Heart right ventricle (tissue), 16 donors: ENCODE results near the gene VENTX. TPM values are rescaled to one million over a fixed set of nuclear protein-coding genes. Genes with fewer than 3 reads are reported as not detected.

Experiments
- ATAC-seq, 8 donors: fragments of 200-7000 bp; cut with Tn5 transposase; one replicate each; pipeline ENCODE4 v1.9.1; 2020; ENCODE audit warnings: mild to moderate bottlenecking in 8 of 8, moderate library complexity in 8 of 8, moderate number of reproducible peaks in 1 of 8
- DNase-seq, 2 donors: peaks; one replicate each; pipeline ENCODE4 v3.0.0-alpha.2; 2020
- H3K27ac ChIP-seq, 10 donors: fragments of 200-600 bp; sonication (generic) in 2 of 10; one replicate each; pipeline versions ENCODE4 v1.5.0 to v1.8.0; 2020 to 2022; ENCODE audit warnings: mild to moderate bottlenecking in 3 of 10
- H3K27me3 ChIP-seq, 7 donors: fragments of 200-600 bp; one replicate each; pipeline ENCODE4 v1.8.0; 2021 to 2022; ENCODE audit warnings: mild to moderate bottlenecking in 2 of 7
- H3K36me3 ChIP-seq, 9 donors: fragments of 200-600 bp; sonication (generic) in 1 of 9; one replicate each; pipeline versions ENCODE4 v1.5.0 to v1.8.0; 2020 to 2022; ENCODE audit warnings: mild to moderate bottlenecking in 2 of 9
- H3K4me1 ChIP-seq, 9 donors: fragments of 200-600 bp; sonication (generic) in 1 of 9; one replicate each; pipeline versions ENCODE4 v1.5.0 to v1.8.0; 2020 to 2022; ENCODE audit warnings: mild to moderate bottlenecking in 4 of 9
- H3K4me3 ChIP-seq, 10 donors: fragments of 200-600 bp; sonication (generic) in 2 of 10; one replicate each; pipeline versions ENCODE4 v1.5.0 to v1.8.0; 2020 to 2022; ENCODE audit warnings: mild to moderate bottlenecking in 7 of 10, moderate library complexity in 2 of 10
- H3K9me3 ChIP-seq, 11 donors: fragments of 200-600 bp in 10 of 11; sonication (generic) in 2 of 11; one replicate each; pipeline versions ENCODE4 v1.5.0 to v1.8.0; 2013 to 2022; ENCODE audit warnings: mild to moderate bottlenecking in 2 of 11, control low read depth in 1 of 11, moderate library complexity in 1 of 11
- CTCF ChIP-seq, 9 donors: fragments of 200-600 bp; sonication (generic) in 2 of 9; IDR thresholded peaks; one replicate each; pipeline versions ENCODE4 v1.5.0 to v1.8.0; 2021 to 2022; ENCODE audit warnings: antibody characterized with exemption in 9 of 9, mild to moderate bottlenecking in 5 of 9, moderate library complexity in 1 of 9
- WGBS, 2 donors: extraction: QIAGEN DNeasy Blood & Tissue Kit; methylation state at CpG; one replicate each; pipeline ENCODE4 v1.1.7; 2013; ENCODE audit warnings: inconsistent platforms in 1 of 2; 5-methylcytosine and 5-hydroxymethylcytosine counted together
- intact Hi-C, 10 donors: fragments of 100-400 bp; cut with DNase I; formaldehyde crosslinking; loops; one replicate each; pipeline versions ENCODE4 v1.11.1 to v1.14.2; 2022
- microRNA-seq, 2 donors: library from miRNA; unstranded; fragments of <30 nt; microRNA quantifications; one replicate each; pipeline ENCODE4 v1.2.0, GENCODE V29; 2021
- polyA plus RNA-seq, 2 donors: library from polyadenylated mRNA; stranded (reverse); fragments of 200-250 nt; gene quantifications; one replicate each; pipeline ENCODE4 v1.2.3, GENCODE V29; 2013
- total RNA-seq, 10 donors: library from RNA; stranded (reverse); fragmentation: NEBNext Ultra II Directional in 3 of 10; extraction: Animal tissue kit (Norgen Biotek cat#: 25700) in 3 of 10; gene quantifications; one replicate each; pipeline versions ENCODE4 v1.2.1 to v1.2.4, GENCODE V29; 2021 to 2023
- donor health status: Arrhythmogenic right ventricular cardiomyopathy.
- donor health status: ischemic (EF 13 %, LVEDD 7.1; RV severe dilation, severe dysfunction).
- donor health status: healthy with polysubstance abuse.
- donor health status: DM: no; HTN: yes; CAD: no.
- donor health status: DM: no; HTN: no; CAD: no.
- donor health status: ischemic (EF 25% LVEDD 6.9; RV normal size, moderate dysfunction).
- donor health status: ischemic (EF 25% LVEDD 5.7; RV mildly dilated, moderate dysfunction).
- donor health status: healthy.
- donor health status: DM: yes; HTN: yes; CAD: no.
- donor health status: Ischemic cardiomyopathy.
- donor health status: ischemic (EF 35%, LVEDD 5.7; RV mildly dilated, moderate dysfunction).
- donor health status: nonischemic (EF 11% LVEDD 7.7; RV severe dilation, severe dysfunction).
- donor health status: DM: yes; HTN: yes; CAD: no.
- donor health status: PGD.
- donor health status: ischemic (EF 29% LVEDD 5.4; RV normal size, mild dysfunction).
- donor health status: nonischemic (EF 23%, LVEDD 6.1; RV moderate dilation, normal function).

Gene VENTX
- total and polyA plus RNA-seq, 12 donors, result 0.19 to 1.5 (median 0.64) TPM; not detected in 1

GRCh38 chr10:133287832-133288500, 50.3 kb downstream of the VENTX start:
- DNase-seq (no peak), ATAC-seq (peak in 1 of 8 donors; percentile 49)
- H3K4me1 ChIP-seq, result peaks cover 0 to 5% (median 0%) of the 10 kb centered on the region in 9 donors
- no peaks in the 10 kb centered on the region for H3K9me3 ChIP-seq
- TF ChIP-seq CTCF (IDR thresholded peaks at IDR 0.05), result no peak
- no peaks in the 10 kb centered on the region for H3K27me3 ChIP-seq
- no peak overlapping the region for H3K27ac ChIP-seq
- peaks cover 13 to 90% (median 83%) of the 10 kb centered on the region in 9 donors for H3K36me3 ChIP-seq
- no peak overlapping the region for H3K4me3 ChIP-seq
- 95% methylated on average over 46 of the region's 46 CpGs for WGBS, 2 donors
- intact Hi-C loops, result no loop called here

- Histone ChIP-seq H3K4me1 (peaks cover 0 to 17% (median 0%) of the 10 kb centered on the region in 9 donors), H3K4me3 (no peak overlapping the region), H3K27ac (no peak overlapping the region), H3K27me3 (no peaks in the 10 kb centered on the region), H3K9me3 (no peaks in the 10 kb centered on the region), H3K36me3 (peaks cover 9 to 90% (median 80%) of the 10 kb centered on the region in 9 donors)
- WGBS, 2 donors, result 95 to 97% methylated on average over 24 of the region's 24 CpGs
- no peak for TF ChIP-seq CTCF (IDR thresholded peaks at IDR 0.05)
- DNase-seq (no peak), ATAC-seq (no peak)
- intact Hi-C loops, result no loop called here
Observed at GRCh38 chr10:133289761-133290160, 52.1 kb downstream of the VENTX start.

Small RNAs within 50 kb of the gene (microRNA-seq; reads per million reads assigned to microRNA genes)
- gene MIR202, result 2.0 to 3.0 reads per million in 2 donors

Other genes with a start within 250 kb of the VENTX start
- under 1 TPM in 5 of 10 donors, not detected in 5; 0.09 to 0.21 (median 0.11) TPM for gene ADGRA1, start 149.9 kb upstream of the VENTX start, total RNA-seq
- under 1 TPM in 1 of 2 donors, not detected in 1; under 0.01 TPM for gene ADGRA1, start 149.9 kb upstream of the VENTX start, polyA plus RNA-seq
- gene KNDC1, start 77.6 kb upstream of the VENTX start, total RNA-seq, result under 1 TPM in 8 of 10 donors, not detected in 2; 0.04 to 0.88 (median 0.20) TPM
- under 1 TPM in 1 of 2 donors, not detected in 1; 0.07 TPM for gene KNDC1, start 77.6 kb upstream of the VENTX start, polyA plus RNA-seq
- not detected for gene UTF1, start 7.6 kb upstream of the VENTX start, total RNA-seq
- gene UTF1, start 7.6 kb upstream of the VENTX start, polyA plus RNA-seq, result not detected
- 1 to 10 TPM; 1.1 to 6.5 (median 1.7) TPM for gene ADAM8, start 39.0 kb downstream of the VENTX start, total RNA-seq
- 1 to 10 TPM in 1 of 2 donors, under 1 TPM in 1; 0.88 to 1.4 TPM for gene ADAM8, start 39.0 kb downstream of the VENTX start, polyA plus RNA-seq
- 10 to 100 TPM; 31.5 to 48.3 (median 36.9) TPM for gene TUBGCP2, start 71.0 kb downstream of the VENTX start, total RNA-seq
- 10 to 100 TPM; 37.5 to 77.6 TPM for gene TUBGCP2, start 71.0 kb downstream of the VENTX start, polyA plus RNA-seq
- 10 to 100 TPM; 30.6 to 54.6 (median 43.5) TPM for gene ZNF511, start 71.1 kb downstream of the VENTX start, total RNA-seq
- gene ZNF511, start 71.1 kb downstream of the VENTX start, polyA plus RNA-seq, result 100 to 1,000 TPM in 1 of 2 donors, 10 to 100 TPM in 1; 38.7 to 129 TPM
- gene CALY, start 99.0 kb downstream of the VENTX start, total RNA-seq, result under 1 TPM in 1 of 10 donors, not detected in 9; 0.77 TPM
- under 1 TPM in 1 of 2 donors, not detected in 1; 0.09 TPM for gene CALY, start 99.0 kb downstream of the VENTX start, polyA plus RNA-seq
- gene PRAP1, start 109.5 kb downstream of the VENTX start, total RNA-seq, result not detected
- not detected for gene PRAP1, start 109.5 kb downstream of the VENTX start, polyA plus RNA-seq
- 10 to 100 TPM in 2 of 10 donors, 1 to 10 TPM in 8; 2.0 to 13.5 (median 5.1) TPM for gene FUOM, start 120.2 kb downstream of the VENTX start, total RNA-seq
- 10 to 100 TPM; 16.5 to 17.0 TPM for gene FUOM, start 120.2 kb downstream of the VENTX start, polyA plus RNA-seq
- 100 to 1,000 TPM; 180 to 275 (median 225) TPM for gene ECHS1, start 135.5 kb downstream of the VENTX start, total RNA-seq
- gene ECHS1, start 135.5 kb downstream of the VENTX start, polyA plus RNA-seq, result 100 to 1,000 TPM; 117 to 124 TPM
- 1 to 10 TPM; 1.5 to 4.4 (median 2.5) TPM for gene PAOX, start 141.4 kb downstream of the VENTX start, total RNA-seq
- gene PAOX, start 141.4 kb downstream of the VENTX start, polyA plus RNA-seq, result 1 to 10 TPM; 3.8 to 4.1 TPM
- gene MTG1, start 156.3 kb downstream of the VENTX start, total RNA-seq, result 10 to 100 TPM; 17.4 to 28.0 (median 22.1) TPM
- 10 to 100 TPM; 34.2 to 36.2 TPM for gene MTG1, start 156.3 kb downstream of the VENTX start, polyA plus RNA-seq
- gene SPRN, start 186.8 kb downstream of the VENTX start, total RNA-seq, result under 1 TPM in 1 of 10 donors, not detected in 9; 0.09 TPM
- under 1 TPM; 0.07 to 0.22 TPM for gene SPRN, start 186.8 kb downstream of the VENTX start, polyA plus RNA-seq
- gene SCART1, start 216.1 kb downstream of the VENTX start, total RNA-seq, result 1 to 10 TPM in 1 of 10 donors, under 1 TPM in 9; 0.15 to 1.5 (median 0.58) TPM
- under 1 TPM; 0.17 to 0.66 TPM for gene SCART1, start 216.1 kb downstream of the VENTX start, polyA plus RNA-seq